ENCODE results near the gene ICA1. TPM values are rescaled to one million over a fixed set of nuclear protein-coding genes. Genes with fewer than 3 reads are reported as not detected.

Gene ICA1
- total RNA-seq, 1 experiment from 2014 or later = 3.2 TPM

DNA sequence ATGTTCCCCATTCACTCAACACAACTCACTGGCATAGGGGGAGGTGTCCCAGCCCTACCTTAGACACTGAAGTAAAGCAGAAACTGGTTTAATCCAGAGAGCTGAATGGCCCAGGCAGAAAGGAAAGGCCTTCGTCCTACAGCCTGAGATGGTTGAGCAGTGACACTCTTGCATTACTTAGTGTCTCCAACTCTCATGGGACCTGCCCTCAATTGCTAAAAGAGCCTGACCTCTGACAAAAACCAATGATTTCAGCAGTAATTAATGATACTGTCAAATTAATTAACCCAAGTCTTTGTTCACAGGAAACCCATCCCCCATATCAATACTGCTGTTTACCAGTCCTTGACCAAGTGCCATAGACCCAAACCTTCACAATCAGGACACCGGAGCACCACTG lies 48.6 kb downstream of the ICA1 start:
- Histone ChIP-seq H3K9me2 (replicated peaks; ENCODE audit: low read length) (no peaks in the 10 kb centered on the region), H3K36me3 (ENCODE audit: low read depth, low read length) (no peaks in the 10 kb centered on the region), H3K4me2 (ENCODE audit: low read length) (no peak overlapping the region), H3K79me2 (ENCODE audit: low read length) (no peaks in the 10 kb centered on the region), H3K9me3 (ENCODE audit: low read length) (no peaks in the 10 kb centered on the region), H3K4me3 (ENCODE audit: low read length) (no peak overlapping the region), H4K20me1 (ENCODE audit: low read length) (no peaks in the 10 kb centered on the region), H3K4me1 (ENCODE audit: insufficient read depth, low read length) (no peaks in the 10 kb centered on the region), H3K9ac (ENCODE audit: low read length) (no peak overlapping the region), H2AFZ (ENCODE audit: low read length) (no peak overlapping the region), H3K27me3 (ENCODE audit: low read length) (no peaks in the 10 kb centered on the region), H3F3A (ENCODE audit: low read length, unreplicated experiment) (no peaks in the 10 kb centered on the region), H3K27ac (ENCODE audit: low read length) (no peak overlapping the region)
- POLR2A ChIA-PET (ENCODE audit: unreplicated experiment) = no interaction called here
- intact Hi-C loops (cut with micrococcal nuclease) = no loop called here
- ATAC-seq = no peak
- no peak for DNase-seq
- CTCF ChIA-PET = no interaction called here
- no TSS peak for BruUV-seq (replicated peaks)
- TF ChIP-seq, protein P1, sequence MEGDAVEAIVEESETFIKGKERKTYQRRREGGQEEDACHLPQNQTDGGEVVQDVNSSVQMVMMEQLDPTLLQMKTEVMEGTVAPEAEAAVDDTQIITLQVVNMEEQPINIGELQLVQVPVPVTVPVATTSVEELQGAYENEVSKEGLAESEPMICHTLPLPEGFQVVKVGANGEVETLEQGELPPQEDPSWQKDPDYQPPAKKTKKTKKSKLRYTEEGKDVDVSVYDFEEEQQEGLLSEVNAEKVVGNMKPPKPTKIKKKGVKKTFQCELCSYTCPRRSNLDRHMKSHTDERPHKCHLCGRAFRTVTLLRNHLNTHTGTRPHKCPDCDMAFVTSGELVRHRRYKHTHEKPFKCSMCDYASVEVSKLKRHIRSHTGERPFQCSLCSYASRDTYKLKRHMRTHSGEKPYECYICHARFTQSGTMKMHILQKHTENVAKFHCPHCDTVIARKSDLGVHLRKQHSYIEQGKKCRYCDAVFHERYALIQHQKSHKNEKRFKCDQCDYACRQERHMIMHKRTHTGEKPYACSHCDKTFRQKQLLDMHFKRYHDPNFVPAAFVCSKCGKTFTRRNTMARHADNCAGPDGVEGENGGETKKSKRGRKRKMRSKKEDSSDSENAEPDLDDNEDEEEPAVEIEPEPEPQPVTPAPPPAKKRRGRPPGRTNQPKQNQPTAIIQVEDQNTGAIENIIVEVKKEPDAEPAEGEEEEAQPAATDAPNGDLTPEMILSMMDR (conservative IDR thresholded peaks at IDR 0.05; ENCODE audit: low read depth, low read length) = no peak
- TF ChIP-seq EZH2 (IDR thresholded peaks at IDR 0.05; ENCODE audit: low read length, unreplicated experiment) = no peak
- no peak for TF ChIP-seq EZH2phosphoT487 (IDR thresholded peaks at IDR 0.05; ENCODE audit: borderline replicate concordance, low read length)

GRCh38 chr7:8212638-8213037 lies 49.3 kb downstream of the ICA1 start:
- POLR2A ChIA-PET (ENCODE audit: unreplicated experiment) = interaction anchor here (0.6 kb wide), 1 partner anchor 49 kb away, joined by 5 read pairs; no protein-coding TSS in a partner anchor
- no peak for ATAC-seq
- Histone ChIP-seq H4K20me1 (ENCODE audit: low read length) (no peaks in the 10 kb centered on the region), H3K9me3 (ENCODE audit: low read length) (no peaks in the 10 kb centered on the region), H3K27ac (ENCODE audit: low read length) (no peak overlapping the region), H3K79me2 (ENCODE audit: low read length) (no peaks in the 10 kb centered on the region), H3K4me2 (ENCODE audit: low read length) (no peak overlapping the region), H3K27me3 (ENCODE audit: low read length) (no peaks in the 10 kb centered on the region), H3K4me1 (ENCODE audit: insufficient read depth, low read length) (no peaks in the 10 kb centered on the region), H3F3A (ENCODE audit: low read length, unreplicated experiment) (no peaks in the 10 kb centered on the region), H3K9ac (ENCODE audit: low read length) (no peak overlapping the region), H3K36me3 (ENCODE audit: low read depth, low read length) (no peaks in the 10 kb centered on the region), H3K4me3 (ENCODE audit: low read length) (no peak overlapping the region), H3K9me2 (replicated peaks; ENCODE audit: low read length) (no peaks in the 10 kb centered on the region), H2AFZ (ENCODE audit: low read length) (no peak overlapping the region)
- no TSS peak for BruUV-seq (replicated peaks)
- CTCF ChIA-PET = interaction anchor here (0.6 kb wide), 1 partner anchor 1038 kb away, joined by 3 read pairs; no protein-coding TSS in a partner anchor
- intact Hi-C loops (cut with micrococcal nuclease) = no loop called here
- TF ChIP-seq EZH2 (IDR thresholded peaks at IDR 0.05; ENCODE audit: low read length, unreplicated experiment) (no peak), EZH2phosphoT487 (IDR thresholded peaks at IDR 0.05; ENCODE audit: borderline replicate concordance, low read length) (no peak)
- TF ChIP-seq, protein P1 (conservative IDR thresholded peaks at IDR 0.05; ENCODE audit: low read depth, low read length) = no peak
- DNase-seq = no peak

- H3F3A ChIP-seq (ENCODE audit: low read length, unreplicated experiment) = no peaks in the 10 kb centered on the region
- no peak overlapping the region for H3K27ac ChIP-seq (ENCODE audit: low read length)
- H3K36me3 ChIP-seq (ENCODE audit: low read depth, low read length) = no peaks in the 10 kb centered on the region
- no TSS peak for BruUV-seq (replicated peaks)
- no peaks in the 10 kb centered on the region for H3K9me3 ChIP-seq (ENCODE audit: low read length)
- no peak for ATAC-seq
- H3K9ac ChIP-seq (ENCODE audit: low read length) = no peak overlapping the region
- H4K20me1 ChIP-seq (ENCODE audit: low read length) = no peaks in the 10 kb centered on the region
- no peaks in the 10 kb centered on the region for H3K9me2 ChIP-seq (replicated peaks; ENCODE audit: low read length)
- no peak overlapping the region for H3K4me2 ChIP-seq (ENCODE audit: low read length)
- no peaks in the 10 kb centered on the region for H3K79me2 ChIP-seq (ENCODE audit: low read length)
- POLR2A ChIA-PET (ENCODE audit: unreplicated experiment) = no interaction called here
- no peak overlapping the region for H2AFZ ChIP-seq (ENCODE audit: low read length)
- no peaks in the 10 kb centered on the region for H3K4me1 ChIP-seq (ENCODE audit: insufficient read depth, low read length)
- intact Hi-C loops (cut with micrococcal nuclease) = no loop called here
- TF ChIP-seq, protein P1 (conservative IDR thresholded peaks at IDR 0.05; ENCODE audit: low read depth, low read length) = no peak
- no peak for TF ChIP-seq EZH2phosphoT487 (IDR thresholded peaks at IDR 0.05; ENCODE audit: borderline replicate concordance, low read length)
- no peak for TF ChIP-seq EZH2 (IDR thresholded peaks at IDR 0.05; ENCODE audit: low read length, unreplicated experiment)
- no peak for DNase-seq
- H3K4me3 ChIP-seq (ENCODE audit: low read length) = no peak overlapping the region
- H3K27me3 ChIP-seq (ENCODE audit: low read length) = no peaks in the 10 kb centered on the region
- CTCF ChIA-PET = no interaction called here
Measured at GRCh38 chr7:8211725-8212096, 50.3 kb downstream of the ICA1 start.

All from PC-3 (cell line).